HG03175 (cell line): ENCODE results near the gene KCNJ6.
"Not testable (repeated sequence)": the region's sequence is repeated elsewhere in the genome, so short reads cannot be mapped to it uniquely, and the experiment has no call there.

Experiments
- ATAC-seq: cut with Tn5 transposase; IDR thresholded peaks from one replicate; pipeline ENCODE4 v1.9.1; 2021; ENCODE audit warnings: mild to moderate bottlenecking, moderate library complexity; ENCODE audit not compliant: unreplicated experiment

The KCNJ6 gene

GRCh38 chr21:37746849-37747248, 169.4 kb downstream of the KCNJ6 start:
- no peak for ATAC-seq

GRCh38 chr21:37744551-37744950, 171.7 kb downstream of the KCNJ6 start:
- ATAC-seq: no peak

- ATAC-seq: peak; percentile 54
Observed at GRCh38 chr21:37742532-37742931, 173.7 kb downstream of the KCNJ6 start.

DNA sequence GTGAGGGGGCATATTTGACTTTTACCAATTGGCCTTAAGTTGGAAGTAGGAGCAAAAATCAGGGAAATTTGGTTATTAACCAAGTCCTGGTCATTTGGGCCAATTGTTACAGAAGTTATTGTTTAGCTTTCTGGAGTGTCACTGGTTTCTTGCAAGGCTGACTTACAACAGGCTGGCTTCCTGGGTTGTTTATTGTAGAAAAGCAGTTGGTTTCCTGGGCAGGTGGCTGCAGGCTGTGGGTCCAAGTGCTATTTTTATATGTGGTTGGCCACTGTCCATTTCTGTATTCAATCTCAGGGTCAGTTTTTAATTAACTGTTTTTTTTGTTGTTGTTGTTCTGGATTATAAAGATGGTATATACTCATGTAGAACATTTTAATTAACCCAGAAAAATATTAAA, 174.1 kb downstream of the KCNJ6 start:
- ATAC-seq: peak; percentile 68

GRCh38 chr21:37737996-37738395, 178.3 kb downstream of the KCNJ6 start:
- no peak for ATAC-seq

DNA sequence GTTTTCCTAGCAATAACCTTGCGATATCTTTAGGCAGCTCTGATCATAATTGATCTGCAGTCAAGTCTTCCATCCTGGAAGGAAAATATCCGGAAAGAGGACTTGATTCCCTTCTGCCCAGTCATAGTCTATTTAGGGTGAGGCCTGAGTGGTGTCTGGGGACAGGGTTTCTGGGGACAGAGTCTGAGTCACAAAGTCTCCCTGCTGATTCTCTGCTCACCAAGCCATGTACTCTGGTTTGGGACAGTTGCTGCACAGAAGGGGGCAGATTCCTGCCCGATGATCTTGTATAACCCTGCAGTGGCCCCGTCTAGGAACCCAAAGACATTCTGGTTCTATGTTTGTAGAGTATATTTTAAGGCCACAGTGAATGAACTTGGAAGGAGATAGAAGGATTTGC, 178.8 kb downstream of the KCNJ6 start:
- ATAC-seq: no peak

GRCh38 chr21:37734846-37735245, 181.4 kb downstream of the KCNJ6 start:
- no peak for ATAC-seq

DNA sequence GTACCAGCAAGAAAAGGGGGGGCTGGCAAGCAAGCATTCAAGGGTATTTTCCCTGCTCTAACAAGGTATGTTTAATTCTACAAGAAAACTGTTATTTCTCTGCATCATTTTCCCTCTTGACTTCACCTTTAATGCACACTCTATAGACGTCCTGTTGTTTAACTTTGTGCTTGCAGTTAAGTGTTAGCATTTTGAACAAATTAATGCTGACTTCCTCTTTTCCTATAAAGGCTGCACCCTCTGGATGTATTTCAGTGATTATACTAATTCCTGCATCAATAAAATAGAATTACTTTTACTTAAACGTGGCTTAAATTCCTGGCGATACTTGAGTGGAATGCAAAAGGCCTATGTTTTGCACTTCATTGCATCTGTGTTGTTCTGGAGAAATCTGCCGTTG, 183.3 kb downstream of the KCNJ6 start:
- no peak for ATAC-seq

GRCh38 chr21:37724201-37724600, 192.1 kb downstream of the KCNJ6 start:
- peak; percentile 81 for ATAC-seq

DNA sequence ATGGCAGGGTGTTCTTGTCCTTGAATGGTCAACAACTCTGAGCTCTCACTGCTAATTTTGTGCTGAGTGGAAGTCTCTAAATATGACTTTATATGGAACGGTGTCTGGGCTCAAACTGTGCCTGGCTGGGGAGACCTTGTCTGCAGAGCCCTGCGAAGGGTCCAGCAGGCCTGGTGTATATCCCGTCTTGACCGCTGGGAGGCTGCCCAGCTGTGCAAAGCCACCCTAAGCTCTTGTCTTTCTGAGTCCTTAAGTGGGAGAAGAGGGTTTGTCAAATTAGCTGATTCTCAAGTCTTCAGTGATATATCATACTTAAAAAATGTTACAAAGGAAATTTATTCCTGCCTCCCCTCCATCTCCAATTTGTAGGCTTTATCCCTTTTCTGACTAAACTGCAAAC, 198.7 kb downstream of the KCNJ6 start:
- no peak for ATAC-seq

DNA sequence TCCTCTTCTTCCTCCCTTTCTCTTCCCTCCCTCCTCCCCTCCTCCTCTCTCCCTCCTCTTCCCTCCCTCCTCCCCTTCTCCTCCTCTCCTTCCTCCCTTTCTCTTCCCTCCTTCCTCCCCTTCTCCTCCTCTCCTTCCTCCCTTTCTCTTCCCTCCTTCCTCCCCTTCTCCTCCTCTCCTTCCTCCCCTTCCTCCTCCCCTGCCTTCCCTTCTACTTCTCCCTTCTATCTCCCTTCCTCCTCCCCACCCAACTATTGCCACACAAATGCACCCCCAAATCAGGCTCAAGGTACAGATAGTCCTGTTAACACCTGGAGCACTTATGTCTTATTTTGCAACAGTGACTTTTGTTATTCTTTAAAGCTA, 203.7 kb downstream of the KCNJ6 start:
- ATAC-seq: not testable (repeated sequence)

GRCh38 chr21:37711836-37712568, 204.3 kb downstream of the KCNJ6 start:
- ATAC-seq: peak; percentile 50

DNA sequence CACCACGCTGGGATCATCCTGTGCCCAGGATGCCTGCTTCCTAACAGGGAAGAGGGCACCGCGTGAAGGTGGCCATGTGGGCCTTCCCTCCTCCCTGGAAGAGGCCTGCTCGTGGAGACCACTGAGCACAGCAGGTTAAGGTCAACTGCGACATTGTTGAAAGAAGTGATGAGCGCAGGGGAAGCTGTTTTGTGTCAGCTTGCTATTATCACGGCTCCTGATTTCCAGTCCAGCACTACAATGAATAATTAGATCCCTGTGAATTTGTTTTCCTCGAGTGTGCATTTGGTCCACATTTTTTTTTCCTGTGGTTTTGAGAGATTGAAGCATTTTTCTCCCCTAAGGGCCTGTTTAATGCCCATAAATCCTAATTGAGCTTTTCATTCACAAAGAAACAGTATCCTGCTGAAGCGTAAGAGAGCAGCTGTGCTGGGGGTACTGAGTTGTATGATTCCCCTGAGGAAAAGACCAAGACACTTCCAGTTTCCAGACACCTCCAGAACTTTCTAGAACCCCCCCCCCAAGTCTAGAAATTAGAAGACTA, 204.9 kb downstream of the KCNJ6 start:
- no peak for ATAC-seq

- no peak for ATAC-seq
Observed at GRCh38 chr21:37710546-37711285, 205.5 kb downstream of the KCNJ6 start.

DNA sequence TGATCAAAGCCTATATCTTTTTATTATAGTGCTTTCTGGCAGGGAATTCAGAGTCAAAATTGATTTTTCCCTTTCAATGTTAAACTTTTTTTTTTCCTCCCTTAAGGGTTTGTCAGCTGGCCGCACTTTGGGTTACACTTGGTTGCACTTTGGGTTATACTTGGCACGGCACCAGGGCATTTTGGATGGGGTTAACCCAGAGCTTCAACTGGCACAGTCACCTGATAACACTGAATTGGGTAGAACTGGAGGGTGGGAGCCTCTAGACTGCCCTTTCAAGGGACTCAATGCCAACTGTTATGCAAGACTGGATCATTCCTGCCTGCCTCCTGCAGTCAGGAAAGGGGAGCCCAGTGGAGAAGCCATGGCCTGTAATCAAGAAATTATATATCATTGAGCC, 211.5 kb downstream of the KCNJ6 start:
- no peak for ATAC-seq

DNA sequence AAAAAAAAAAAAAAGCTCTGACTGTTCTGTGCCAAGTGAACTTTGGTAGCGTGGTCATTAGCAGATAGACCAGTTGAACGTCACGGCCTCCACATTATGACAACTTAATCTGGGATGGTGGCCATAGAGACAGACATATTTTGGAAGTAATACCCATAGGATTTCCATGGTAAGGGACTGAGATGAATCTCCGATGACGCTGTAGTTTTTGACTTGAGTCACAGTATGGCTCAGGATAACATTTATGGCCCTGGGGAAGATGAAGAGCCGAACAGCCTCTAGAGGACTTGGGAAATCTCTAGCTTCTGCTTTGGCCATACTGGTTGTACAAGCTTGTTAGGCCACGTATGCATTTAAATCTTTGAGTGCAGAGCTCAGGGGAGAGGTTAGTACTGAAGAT, 214.0 kb downstream of the KCNJ6 start:
- ATAC-seq: no peak

GRCh38 chr21:37700641-37701202, 215.5 kb downstream of the KCNJ6 start:
- peak; percentile 88 for ATAC-seq

- no peak for ATAC-seq
Observed at GRCh38 chr21:37699024-37699775, 217.1 kb downstream of the KCNJ6 start.

GRCh38 chr21:37696936-37697335, 219.3 kb downstream of the KCNJ6 start:
- ATAC-seq: no peak

DNA sequence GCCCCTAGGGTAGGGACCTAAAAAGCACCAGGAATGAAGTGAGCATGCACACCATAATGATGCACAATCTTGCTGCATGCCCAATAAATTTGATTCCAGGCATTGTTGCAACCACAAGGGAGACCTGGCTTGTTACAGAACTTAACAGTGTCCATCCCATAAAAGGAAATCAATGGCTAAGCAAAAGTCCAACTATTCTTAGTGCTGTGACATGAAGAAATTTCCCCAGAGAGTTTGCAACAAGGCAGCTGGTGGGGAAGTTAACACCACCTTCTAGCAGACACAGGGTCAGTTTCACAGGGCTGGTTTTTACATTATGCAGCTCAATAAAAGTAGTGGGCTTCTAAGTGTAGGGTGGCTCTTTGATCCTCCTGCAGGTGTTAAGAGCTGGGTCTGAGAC, 221.1 kb downstream of the KCNJ6 start:
- no peak for ATAC-seq

DNA sequence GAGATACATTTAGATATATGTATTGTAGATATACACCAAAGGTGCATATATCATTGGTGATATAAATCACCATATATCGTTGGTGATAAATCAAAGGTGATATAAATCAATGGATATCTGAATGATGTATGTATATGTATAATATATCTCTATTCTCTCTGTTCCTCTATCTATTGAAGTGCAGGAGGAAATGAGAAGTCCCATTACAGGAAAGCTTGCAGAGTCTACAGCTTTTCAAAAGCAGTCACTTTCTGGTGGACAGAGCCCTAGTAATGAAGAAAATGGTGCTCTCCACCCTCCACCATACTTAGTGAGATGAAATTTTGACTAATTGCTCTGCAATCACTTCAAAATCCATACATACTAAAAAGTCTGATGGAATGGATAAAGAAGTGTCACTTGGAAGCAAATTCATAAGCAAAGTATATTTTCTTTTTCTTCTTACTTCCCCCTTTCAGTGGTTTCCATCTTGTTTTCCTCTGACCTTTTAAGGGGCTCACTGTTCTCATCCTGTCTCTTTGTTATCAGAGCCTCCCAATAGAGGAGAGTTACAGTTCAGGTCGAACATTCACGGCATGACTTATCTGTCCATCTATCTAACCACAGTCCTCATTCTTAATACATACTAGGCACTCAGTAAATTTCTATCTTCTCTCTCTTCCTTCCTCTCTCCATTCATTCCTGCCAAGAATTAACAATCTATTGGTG, 227.2 kb downstream of the KCNJ6 start:
- no peak for ATAC-seq
